PC-3 (cell line): ENCODE measurements around the gene TMEM59L. TPM values are rescaled to one million over a fixed set of nuclear protein-coding genes. Genes with fewer than 3 reads are reported as not detected.

Experiments
- ATAC-seq: fragments of 200-7000 bp; cut with Tn5 transposase; 2 replicates; pipeline ENCODE4 v1.9.1; 2020; ENCODE audit warnings: mild to moderate bottlenecking, moderate library complexity
- BruUV-seq: library from RNA; stranded (reverse); fragments of 400-500 nt; replicated peaks from 2 replicates; lab custom pipeline; 2021; lab: Mats Ljungman, UMichigan
- CTCF ChIA-PET: fragments of 300-600 bp; sonication (Branson Sonifier 250); formaldehyde crosslinking; loops from one replicate; lab custom pipeline; 2022; ENCODE audit warnings: antibody characterized with exemption; lab: Charles Lee
- POLR2A ChIA-PET: fragments of 300-600 bp; sonication (Branson Sonifier 250); formaldehyde crosslinking; loops from one replicate; lab custom pipeline; 2022; ENCODE audit warnings: antibody characterized with exemption; ENCODE audit not compliant: unreplicated experiment; lab: Charles Lee
- DNase-seq: peaks from one replicate; pipeline ENCODE4 v3.0.0-alpha.2; 2015
- H2AFZ ChIP-seq: fragments of 300-600 bp; sonication (generic); 2 replicates; pipeline ENCODE4 v1.6.0; 2016; ENCODE audit warnings: antibody characterized with exemption, low read length
- H3F3A ChIP-seq: fragments of 300-600 bp; sonication (generic); one replicate; pipeline ENCODE4 v1.6.0; 2017; ENCODE audit warnings: antibody characterized with exemption, low read length, control low read depth, mild to moderate bottlenecking; ENCODE audit not compliant: unreplicated experiment
- H3K27ac ChIP-seq: fragments of 300-600 bp; sonication (generic); 2 replicates; pipeline ENCODE4 v1.5.1; 2016; ENCODE audit warnings: mild to moderate bottlenecking, low read length
- H3K27me3 ChIP-seq: fragments of 300-600 bp; sonication (generic); 2 replicates; pipeline ENCODE4 v1.6.1; 2016; ENCODE audit warnings: low read length, mixed read lengths
- H3K36me3 ChIP-seq: fragments of 300-600 bp; sonication (generic); 2 replicates; pipeline ENCODE4 v1.6.1; 2016; ENCODE audit warnings: low read depth, mixed run types, low read length, mixed read lengths
- H3K4me1 ChIP-seq: fragments of 300-600 bp; sonication (generic); 2 replicates; pipeline ENCODE4 v1.5.1; 2016; ENCODE audit warnings: low read length; ENCODE audit not compliant: insufficient read depth
- H3K4me2 ChIP-seq: fragments of 300-600 bp; sonication (generic); 2 replicates; pipeline ENCODE4 v1.6.0; 2016; ENCODE audit warnings: low read length
- H3K4me3 ChIP-seq: fragments of 300-600 bp; sonication (generic); 2 replicates; pipeline ENCODE4 v1.5.1; 2016; ENCODE audit warnings: mild to moderate bottlenecking, low read length, mixed read lengths
- H3K79me2 ChIP-seq: fragments of 300-600 bp; sonication (generic); 2 replicates; pipeline ENCODE4 v1.6.1; 2017; ENCODE audit warnings: low read length, mixed read lengths
- H3K9ac ChIP-seq: fragments of 300-600 bp; sonication (generic); 2 replicates; pipeline ENCODE4 v1.6.0; 2016; ENCODE audit warnings: mild to moderate bottlenecking, low read length
- H3K9me2 ChIP-seq: fragments of 300-600 bp; sonication (generic); replicated peaks from 2 replicates; pipeline ENCODE4 v1.6.1; 2016; ENCODE audit warnings: mixed run types, low read length, mixed read lengths
- H3K9me3 ChIP-seq: fragments of 300-600 bp; sonication (generic); 2 replicates; pipeline ENCODE4 v1.6.1; 2016; ENCODE audit warnings: low read length, mixed read lengths
- H4K20me1 ChIP-seq: fragments of 300-600 bp; sonication (generic); 2 replicates; pipeline ENCODE4 v1.6.1; 2016; ENCODE audit warnings: low read length, mixed read lengths
- EZH2 ChIP-seq: fragments of 300-600 bp; sonication (generic); IDR thresholded peaks from one replicate; pipeline ENCODE4 v1.6.1; 2017; ENCODE audit warnings: antibody characterized with exemption, mild to moderate bottlenecking, low read length; ENCODE audit not compliant: unreplicated experiment
- EZH2phosphoT487 ChIP-seq: fragments of 300-600 bp; sonication (generic); IDR thresholded peaks from 2 replicates; pipeline ENCODE4 v1.6.1; 2018; ENCODE audit warnings: mild to moderate bottlenecking, antibody characterized with exemption, low read length, borderline replicate concordance
- intact Hi-C: fragments of 100-400 bp; cut with micrococcal nuclease; formaldehyde crosslinking; loops from 2 replicates; pipeline ENCODE4 v1.9.0; 2023
- total RNA-seq: library from RNA; depleted of rRNA; stranded (reverse); fragments of >200 nt; gene quantifications from 2 replicates; pipeline ENCODE4 v1.2.3, GENCODE V29; 2014
- TF ChIP-seq, protein P1 (sequence below): fragments of 300-600 bp; sonication (generic); conservative IDR thresholded peaks from 2 replicates; pipeline ENCODE4 v1.5.1; 2017; ENCODE audit warnings: antibody characterized with exemption, low read depth, mild to moderate bottlenecking, low read length

TMEM59L gene
- total RNA-seq, 1 experiment from 2014 or later: 0.44 TPM

- Histone ChIP-seq H3K4me2 (no peak overlapping the region), H3K36me3 (no peaks in the 10 kb centered on the region), H3K79me2 (no peaks in the 10 kb centered on the region), H3K4me3 (no peak overlapping the region), H3K27me3 (no peaks in the 10 kb centered on the region), H3K9me2 (no peaks in the 10 kb centered on the region), H2AFZ (no peak overlapping the region), H3K9me3 (no peaks in the 10 kb centered on the region), H3K4me1 (no peaks in the 10 kb centered on the region), H4K20me1 (no peaks in the 10 kb centered on the region), H3F3A (no peaks in the 10 kb centered on the region), H3K9ac (no peak overlapping the region), H3K27ac (no peak overlapping the region)
- intact Hi-C loops: no loop called here
- no peak for ATAC-seq
- CTCF ChIA-PET: no interaction called here
- POLR2A ChIA-PET: no interaction called here
- TF ChIP-seq, protein P1, sequence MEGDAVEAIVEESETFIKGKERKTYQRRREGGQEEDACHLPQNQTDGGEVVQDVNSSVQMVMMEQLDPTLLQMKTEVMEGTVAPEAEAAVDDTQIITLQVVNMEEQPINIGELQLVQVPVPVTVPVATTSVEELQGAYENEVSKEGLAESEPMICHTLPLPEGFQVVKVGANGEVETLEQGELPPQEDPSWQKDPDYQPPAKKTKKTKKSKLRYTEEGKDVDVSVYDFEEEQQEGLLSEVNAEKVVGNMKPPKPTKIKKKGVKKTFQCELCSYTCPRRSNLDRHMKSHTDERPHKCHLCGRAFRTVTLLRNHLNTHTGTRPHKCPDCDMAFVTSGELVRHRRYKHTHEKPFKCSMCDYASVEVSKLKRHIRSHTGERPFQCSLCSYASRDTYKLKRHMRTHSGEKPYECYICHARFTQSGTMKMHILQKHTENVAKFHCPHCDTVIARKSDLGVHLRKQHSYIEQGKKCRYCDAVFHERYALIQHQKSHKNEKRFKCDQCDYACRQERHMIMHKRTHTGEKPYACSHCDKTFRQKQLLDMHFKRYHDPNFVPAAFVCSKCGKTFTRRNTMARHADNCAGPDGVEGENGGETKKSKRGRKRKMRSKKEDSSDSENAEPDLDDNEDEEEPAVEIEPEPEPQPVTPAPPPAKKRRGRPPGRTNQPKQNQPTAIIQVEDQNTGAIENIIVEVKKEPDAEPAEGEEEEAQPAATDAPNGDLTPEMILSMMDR: no peak
- no peak for DNase-seq
- BruUV-seq: no TSS peak
These were observed 43.8 kb downstream of the TMEM59L start for GRCh38 chr19:18656337-18657086.

GRCh38 chr19:18657590-18658365 lies 45.1 kb downstream of the TMEM59L start:
- H3K9ac ChIP-seq: no peak overlapping the region
- no peaks in the 10 kb centered on the region for H3K9me3 ChIP-seq
- H4K20me1 ChIP-seq: no peaks in the 10 kb centered on the region
- H3K27ac ChIP-seq: no peak overlapping the region
- no peak for DNase-seq
- H3K9me2 ChIP-seq: no peaks in the 10 kb centered on the region
- BruUV-seq: no TSS peak
- intact Hi-C loops: no loop called here
- no peaks in the 10 kb centered on the region for H3K36me3 ChIP-seq
- TF ChIP-seq EZH2: no peak
- TF ChIP-seq, protein P1: no peak
- no peak for TF ChIP-seq EZH2phosphoT487
- CTCF ChIA-PET: no interaction called here
- H2AFZ ChIP-seq: no peak overlapping the region
- POLR2A ChIA-PET: no interaction called here
- H3K79me2 ChIP-seq: no peaks in the 10 kb centered on the region
- no peak overlapping the region for H3K4me3 ChIP-seq
- H3K27me3 ChIP-seq: no peaks in the 10 kb centered on the region
- no peaks in the 10 kb centered on the region for H3F3A ChIP-seq
- no peaks in the 10 kb centered on the region for H3K4me1 ChIP-seq
- no peak for ATAC-seq
- no peak overlapping the region for H3K4me2 ChIP-seq

- intact Hi-C loops: no loop called here
- POLR2A ChIA-PET: no interaction called here
- H3K4me3 ChIP-seq: no peak overlapping the region
- TF ChIP-seq, protein P1: no peak
- TF ChIP-seq EZH2phosphoT487 (no peak), EZH2 (no peak)
- no peak overlapping the region for H2AFZ ChIP-seq
- no peaks in the 10 kb centered on the region for H3K79me2 ChIP-seq
- no peaks in the 10 kb centered on the region for H3K9me2 ChIP-seq
- H3K27ac ChIP-seq: no peak overlapping the region
- CTCF ChIA-PET: no interaction called here
- no TSS peak for BruUV-seq
- no peaks in the 10 kb centered on the region for H3K9me3 ChIP-seq
- no peak overlapping the region for H3K4me2 ChIP-seq
- H4K20me1 ChIP-seq: no peaks in the 10 kb centered on the region
- no peaks in the 10 kb centered on the region for H3K4me1 ChIP-seq
- no peak for DNase-seq
- no peaks in the 10 kb centered on the region for H3K27me3 ChIP-seq
- ATAC-seq: no peak
- no peaks in the 10 kb centered on the region for H3K36me3 ChIP-seq
- no peaks in the 10 kb centered on the region for H3F3A ChIP-seq
- no peak overlapping the region for H3K9ac ChIP-seq
These were observed 45.7 kb downstream of the TMEM59L start for GRCh38 chr19:18658366-18658855.
